NCI-H2107 (cell line): ENCODE data around the gene ALDH3A1.

ENCODE experiments used
- DNase-seq: peaks from one replicate; lab custom pipeline; 2025; lab: John Stamatoyannopoulos, UW

Gene ALDH3A1

DNA sequence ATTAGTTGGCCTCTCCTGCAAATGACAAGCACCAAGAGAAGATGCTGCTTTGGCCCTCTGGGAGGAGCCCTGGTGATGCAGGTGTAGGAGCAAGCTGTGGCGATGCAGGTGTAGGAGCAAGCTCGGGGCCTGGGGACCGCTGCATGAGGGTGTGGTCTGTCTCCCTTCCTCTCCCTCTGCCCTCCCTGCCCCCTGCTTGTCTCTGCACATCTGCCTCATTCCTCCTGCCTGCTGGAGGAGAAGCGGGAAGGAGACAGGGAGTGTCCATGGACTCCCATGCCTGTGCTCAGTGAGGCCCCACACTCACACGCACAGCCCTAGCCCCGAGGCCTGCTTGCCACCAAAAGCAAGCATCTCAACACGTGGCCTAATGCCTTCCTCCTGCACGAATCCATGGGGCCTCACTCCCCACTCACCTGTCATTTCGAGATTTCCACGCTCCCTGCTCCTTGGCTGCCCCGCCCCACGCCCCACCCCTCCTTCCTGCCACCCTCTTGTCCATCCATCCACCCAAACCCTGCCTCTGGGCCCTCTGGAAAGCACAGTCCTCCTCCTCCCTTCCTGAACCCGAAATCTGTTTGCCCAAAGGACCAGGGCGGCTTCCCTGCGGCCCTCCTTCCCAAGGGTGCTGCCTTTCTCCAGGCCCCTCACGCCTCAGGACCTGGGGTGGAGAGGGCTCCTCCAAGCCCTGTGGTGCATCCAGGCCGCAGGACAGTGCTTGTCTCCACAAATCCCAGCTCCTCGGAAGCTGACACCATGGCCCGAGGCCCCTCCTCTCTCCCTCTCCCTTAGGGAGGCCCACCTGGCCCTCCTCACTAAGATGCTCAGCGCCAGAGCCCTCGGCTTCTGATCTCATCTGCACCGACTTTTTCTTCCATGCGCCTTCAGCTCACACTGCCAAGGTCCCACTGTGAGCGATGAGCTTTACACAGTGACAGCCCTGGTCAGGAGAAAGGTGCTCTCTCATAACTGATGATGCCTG is 11.8 kb upstream of the ALDH3A1 start:
- no peak for DNase-seq

GRCh38 chr17:19757536-19758180 is 9.6 kb upstream of the ALDH3A1 start:
- DNase-seq, result no peak

- DNase-seq, result no peak
Observed at GRCh38 chr17:19756546-19756945, 8.4 kb upstream of the ALDH3A1 start.

GRCh38 chr17:19755821-19756510 is 7.9 kb upstream of the ALDH3A1 start:
- DNase-seq, result no peak

GRCh38 chr17:19755392-19755791 is 7.3 kb upstream of the ALDH3A1 start:
- DNase-seq, result no peak

- no peak for DNase-seq
Observed at GRCh38 chr17:19753661-19754463, 5.8 kb upstream of the ALDH3A1 start.

- DNase-seq, result no peak
Observed at GRCh38 chr17:19753051-19753509, 5.0 kb upstream of the ALDH3A1 start.

GRCh38 chr17:19752216-19753050 is 4.3 kb upstream of the ALDH3A1 start:
- no peak for DNase-seq

- DNase-seq, result no peak
Observed at GRCh38 chr17:19750835-19751234, 2.7 kb upstream of the ALDH3A1 start.

GRCh38 chr17:19750020-19750572 is 2.0 kb upstream of the ALDH3A1 start:
- no peak for DNase-seq

DNA sequence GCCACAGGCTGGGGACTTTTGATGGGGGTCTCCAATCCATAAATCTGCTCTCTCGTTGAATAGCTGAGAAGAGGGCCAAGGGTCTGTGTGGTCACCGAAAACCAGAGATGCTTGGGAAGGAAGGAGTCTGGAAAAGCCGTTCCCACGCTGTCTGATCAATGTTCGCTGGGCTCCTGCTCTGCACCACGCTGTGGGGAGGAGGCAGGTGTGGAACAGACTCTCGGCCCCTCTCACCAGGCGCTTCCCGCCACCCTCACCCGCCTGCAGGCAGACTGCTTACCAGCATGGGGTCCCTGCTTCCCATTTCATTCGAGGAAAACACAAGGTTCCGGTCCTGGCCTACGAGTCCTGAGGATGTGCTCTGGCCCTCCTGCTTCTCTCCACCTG is 702 bp upstream of the ALDH3A1 start:
- no peak for DNase-seq

DNA sequence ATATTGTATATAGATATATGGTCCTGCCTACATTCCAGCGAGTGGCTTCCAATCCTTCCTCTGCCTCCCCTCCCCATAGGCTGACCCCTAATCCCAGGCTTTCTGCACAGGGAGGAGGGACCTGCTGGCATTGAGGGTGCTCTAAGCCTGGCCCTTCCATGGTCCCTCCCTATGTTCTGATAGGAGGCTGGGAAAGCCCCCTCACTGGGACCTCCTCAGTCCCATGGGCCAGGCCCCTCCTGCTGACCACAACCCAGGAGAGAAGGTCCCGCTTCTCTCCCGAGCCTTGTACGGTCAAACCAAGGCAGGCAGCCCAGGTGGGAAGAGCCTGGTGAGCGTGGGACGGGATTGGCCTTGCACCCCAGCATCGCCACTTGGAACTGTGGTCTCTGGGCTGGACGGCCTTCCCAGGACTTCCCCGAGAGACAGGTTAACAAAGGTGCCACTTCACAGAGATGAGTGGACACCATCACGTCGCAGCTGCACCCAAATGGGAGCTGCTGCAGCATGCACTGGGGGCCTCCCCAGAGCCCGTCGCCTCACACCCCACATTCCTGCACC is 859 bp downstream of the ALDH3A1 start:
- DNase-seq, result no peak

GRCh38 chr17:19746517-19746916 is 1.6 kb downstream of the ALDH3A1 start:
- DNase-seq, result no peak

- DNase-seq, result no peak
Observed at GRCh38 chr17:19744922-19745757, 3.0 kb downstream of the ALDH3A1 start.

DNA sequence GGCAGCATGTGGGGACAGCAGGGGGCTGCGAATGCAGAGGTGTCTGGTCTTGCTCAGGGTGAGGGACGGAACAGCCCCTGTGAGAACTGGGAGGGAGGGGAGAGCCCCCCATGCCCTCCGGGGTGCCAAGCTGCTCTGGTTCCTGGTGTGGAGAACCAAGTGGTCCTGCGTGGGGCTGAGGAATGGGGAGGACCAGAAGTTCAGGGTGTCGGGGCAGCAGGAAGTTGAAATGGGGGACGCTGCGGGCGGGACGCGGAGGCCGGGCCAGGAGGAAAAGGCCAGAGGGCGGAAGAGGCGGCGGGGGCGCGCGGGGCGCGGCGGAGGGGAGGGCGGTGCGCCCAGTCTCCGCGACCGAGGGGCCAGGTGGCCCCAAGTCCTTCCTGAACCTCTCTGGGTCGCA is 3.6 kb downstream of the ALDH3A1 start:
- DNase-seq, result no peak

DNA sequence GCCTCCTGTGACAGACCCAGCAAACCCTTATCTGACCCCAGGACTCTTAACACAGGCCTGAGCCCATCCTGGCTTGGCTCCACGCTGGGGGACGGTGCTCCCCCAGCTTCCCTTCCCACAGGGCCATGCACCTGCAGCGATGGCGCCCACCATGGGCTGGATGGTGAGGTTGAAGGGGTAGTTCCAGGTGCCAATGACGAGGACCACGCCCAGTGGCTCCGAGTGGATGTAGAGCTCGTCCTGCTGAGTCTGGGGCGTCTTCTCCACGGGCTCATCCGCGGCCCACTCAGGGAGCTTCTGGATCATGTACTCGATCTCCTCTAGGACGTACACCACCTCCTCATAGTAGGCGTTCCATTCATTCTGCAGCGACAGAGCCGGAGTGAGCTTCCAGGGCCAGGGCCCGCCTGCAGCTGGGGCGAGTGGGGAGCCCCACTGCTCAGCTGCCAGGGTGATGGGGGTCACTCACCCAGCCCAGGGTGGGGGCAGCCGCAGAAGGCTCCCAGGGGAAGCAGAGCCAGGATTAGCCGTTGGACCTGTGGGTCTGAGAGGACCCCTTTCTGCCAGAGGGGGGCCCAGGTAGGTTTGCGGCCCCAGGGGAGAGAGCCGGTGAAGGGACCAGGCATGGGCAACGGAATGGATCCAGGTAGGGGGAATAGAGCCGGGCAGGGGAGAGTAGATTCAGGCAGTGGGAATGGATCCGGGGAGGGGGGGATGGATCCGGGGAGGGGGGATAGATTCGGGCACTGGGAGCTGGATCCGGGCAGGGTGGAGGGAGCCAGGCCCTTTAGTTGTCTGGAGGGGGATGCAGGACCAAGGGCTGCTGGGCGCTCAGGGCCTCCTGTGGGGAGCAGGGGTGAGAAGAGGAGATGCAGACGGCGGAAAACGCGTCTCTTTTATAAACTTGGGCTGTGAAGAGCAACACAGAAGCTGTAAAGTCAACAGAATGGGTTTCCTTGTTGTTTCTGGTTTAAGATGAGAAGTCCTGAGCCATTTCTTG is 4.7 kb downstream of the ALDH3A1 start:
- DNase-seq, result no peak

DNA sequence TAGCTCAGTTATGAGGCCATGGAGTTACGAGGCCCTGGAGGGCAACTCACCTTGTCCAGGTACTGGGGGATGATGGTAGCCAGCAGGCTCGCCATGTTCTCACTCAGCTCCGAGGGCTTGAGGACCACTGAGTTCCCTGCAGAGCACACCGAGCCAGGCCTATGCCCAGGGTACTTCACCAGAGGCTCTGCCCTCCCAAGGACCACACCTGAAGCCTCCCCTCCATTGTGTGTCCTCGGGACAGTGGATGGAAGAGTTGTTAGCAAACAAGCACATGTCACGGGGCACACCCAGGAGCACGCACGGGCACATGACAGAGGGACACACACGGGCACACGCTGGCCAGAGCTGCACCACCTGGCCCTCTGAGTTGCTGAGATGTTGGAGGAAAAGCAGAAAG is 5.6 kb downstream of the ALDH3A1 start:
- no peak for DNase-seq

- DNase-seq, result no peak
Observed at GRCh38 chr17:19741832-19742457, 6.2 kb downstream of the ALDH3A1 start.
